ENCODE data around the gene DOCK4.
"Not testable (repeated sequence)": the region's sequence is repeated elsewhere in the genome, so short reads cannot be mapped to it uniquely, and the experiment has no call there.

Gene DOCK4

GRCh38 chr7:112132051-112132694 lies 74.0 kb downstream of the DOCK4 start:
- DNase-seq: no peak

GRCh38 chr7:112130729-112131410 lies 75.3 kb downstream of the DOCK4 start:
- DNase-seq: no peak

GRCh38 chr7:112129655-112130323 lies 76.4 kb downstream of the DOCK4 start:
- no peak for DNase-seq

GRCh38 chr7:112128461-112129425 lies 77.5 kb downstream of the DOCK4 start:
- not testable (repeated sequence) for DNase-seq

GRCh38 chr7:112128041-112128440 lies 78.2 kb downstream of the DOCK4 start:
- DNase-seq: not testable (repeated sequence)

GRCh38 chr7:112125250-112125649 lies 80.9 kb downstream of the DOCK4 start:
- no peak for DNase-seq

GRCh38 chr7:112124061-112124766 lies 82.0 kb downstream of the DOCK4 start:
- no peak for DNase-seq

GRCh38 chr7:112122798-112123197 lies 83.4 kb downstream of the DOCK4 start:
- no peak for DNase-seq

GRCh38 chr7:112122144-112122543 lies 84.1 kb downstream of the DOCK4 start:
- no peak for DNase-seq

GRCh38 chr7:112121318-112121717 lies 84.9 kb downstream of the DOCK4 start:
- no peak for DNase-seq

- no peak for DNase-seq
Measured at GRCh38 chr7:112120696-112121217, 85.4 kb downstream of the DOCK4 start.

- no peak for DNase-seq
Measured at GRCh38 chr7:112118581-112119566, 87.3 kb downstream of the DOCK4 start.

- no peak for DNase-seq
Measured at GRCh38 chr7:112116894-112117293, 89.3 kb downstream of the DOCK4 start.

GRCh38 chr7:112116358-112116757 lies 89.8 kb downstream of the DOCK4 start:
- DNase-seq: no peak

GRCh38 chr7:112115880-112116279 lies 90.3 kb downstream of the DOCK4 start:
- no peak for DNase-seq

- DNase-seq: no peak
Measured at GRCh38 chr7:112113913-112114575, 92.2 kb downstream of the DOCK4 start.

GRCh38 chr7:112112822-112113255 lies 93.4 kb downstream of the DOCK4 start:
- DNase-seq: peak; percentile 54

- DNase-seq: no peak
Measured at GRCh38 chr7:112110651-112111050, 95.5 kb downstream of the DOCK4 start.

GRCh38 chr7:112110175-112110574 lies 96.0 kb downstream of the DOCK4 start:
- DNase-seq: no peak

- no peak for DNase-seq
Measured at GRCh38 chr7:112108981-112109380, 97.2 kb downstream of the DOCK4 start.

Measured in RPMI8226 (cell line).